Activated T-helper 2 cell treated with anti-CD3 and anti-CD28 coated beads, Interferon-gamma antibody, Interleukin-2, Interleukin-4, amounts not matched to agents 10 μg/mL and 5 μg/mL and 100 μg/mL, durations not matched to agents 14 hours and 24 hours and 36 hours (primary cell): ENCODE measurements around the gene UNKL. TPM values are rescaled to one million over a fixed set of nuclear protein-coding genes. Genes with fewer than 3 reads are reported as not detected.

Experiments
- DNase-seq: peaks from one replicate; pipeline ENCODE4 v3.0.0; 2021; ENCODE audit warnings: low spot score
- H3K27ac Mint-ChIP-seq: one replicate; pipeline ENCODE4 v1.8.0; 2021; ENCODE audit warnings: mixed read lengths
- H3K27me3 Mint-ChIP-seq: one replicate; pipeline ENCODE4 v1.8.0; 2021; ENCODE audit warnings: low read depth, mixed read lengths
- H3K36me3 Mint-ChIP-seq: one replicate; pipeline ENCODE4 v1.8.0; 2021; ENCODE audit warnings: low read depth, mixed read lengths
- H3K4me1 Mint-ChIP-seq: one replicate; pipeline ENCODE4 v1.8.0; 2021; ENCODE audit warnings: low read depth, mixed read lengths
- H3K4me3 Mint-ChIP-seq: one replicate; pipeline ENCODE4 v1.8.0; 2021; ENCODE audit warnings: low read depth, mild to moderate bottlenecking, moderate library complexity, mixed read lengths
- H3K9me3 Mint-ChIP-seq: one replicate; pipeline ENCODE4 v1.8.0; 2021; ENCODE audit warnings: mixed read lengths
- intact Hi-C: fragments of 100-400 bp; cut with micrococcal nuclease; formaldehyde crosslinking; loops from one replicate; pipeline ENCODE4 v1.15.1; 2023
- total RNA-seq: library from RNA; stranded (reverse); gene quantifications from 2 replicates; pipeline ENCODE4 v1.2.3, GENCODE V29; 2022

UNKL gene
- total RNA-seq, 1 donor from 2014 or later, result 44.6 TPM

DNA sequence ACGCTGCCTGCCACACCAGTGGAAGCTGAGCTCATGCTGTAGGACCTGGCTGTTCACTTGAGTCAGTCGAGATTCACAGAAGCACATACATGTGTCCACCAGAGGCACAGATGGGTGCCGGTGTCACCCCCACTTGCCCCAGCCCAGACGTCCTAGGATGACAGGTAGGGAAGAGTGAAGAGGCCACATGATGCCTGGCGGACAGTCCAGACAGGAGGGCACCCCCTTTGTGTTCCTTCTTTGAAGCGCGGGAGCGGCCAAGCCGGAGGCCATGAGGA lies 96.3 kb downstream of the UNKL start:
- intact Hi-C loops, result no loop called here
- Mint-ChIP-seq H3K27me3 (no peaks in the 10 kb centered on the region), H3K9me3 (no peaks in the 10 kb centered on the region), H3K4me3 (no peak overlapping the region), H3K36me3 (peaks cover 73% of the 10 kb centered on the region), H3K4me1 (no peaks in the 10 kb centered on the region), H3K27ac (no peak overlapping the region)
- no peak for DNase-seq

DNA sequence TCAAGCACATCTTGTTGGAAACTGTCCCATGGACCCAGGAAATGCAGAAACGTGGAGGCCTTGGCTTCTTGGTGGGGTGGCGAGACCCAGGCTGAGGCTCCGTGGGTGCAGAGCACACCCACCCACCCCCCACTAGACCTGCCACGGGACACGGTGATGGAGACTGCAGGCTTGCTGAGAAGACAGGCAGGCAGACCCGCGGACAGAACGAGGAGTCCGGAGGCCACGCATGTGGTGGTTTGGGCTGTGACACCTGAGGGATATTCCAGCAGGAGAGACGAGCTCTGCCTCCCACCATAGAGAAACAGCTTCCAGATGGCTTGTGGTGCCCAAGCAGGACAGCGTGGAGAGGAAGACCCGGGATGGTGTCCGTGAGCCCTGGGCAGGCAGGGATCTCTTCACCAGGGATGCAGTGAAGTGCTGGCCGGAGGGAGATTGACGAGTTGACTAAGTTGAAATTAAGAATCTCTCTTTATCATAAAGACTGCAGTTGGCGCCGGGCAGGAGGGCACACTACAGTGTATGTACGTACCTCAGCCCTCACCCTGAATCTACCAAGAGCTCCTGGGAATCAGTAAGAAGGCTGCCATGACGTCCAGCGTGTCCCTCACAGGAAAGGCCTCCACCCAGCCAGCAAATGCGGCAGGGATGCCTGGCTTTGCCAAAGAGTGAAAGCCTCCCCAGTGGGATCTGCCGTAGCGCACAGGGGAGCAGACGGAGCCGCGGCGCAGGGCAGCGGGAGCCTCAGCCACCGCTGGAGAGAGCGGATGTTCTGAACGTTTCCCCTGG lies 96.8 kb downstream of the UNKL start:
- Mint-ChIP-seq H3K4me1 (no peaks in the 10 kb centered on the region), H3K4me3 (no peak overlapping the region), H3K27me3 (no peaks in the 10 kb centered on the region), H3K27ac (no peak overlapping the region), H3K36me3 (peaks cover 77% of the 10 kb centered on the region), H3K9me3 (no peaks in the 10 kb centered on the region)
- DNase-seq, result no peak
- intact Hi-C loops, result no loop called here

GRCh38 chr16:1316033-1316405 lies 98.5 kb downstream of the UNKL start:
- H3K36me3 Mint-ChIP-seq, result peaks cover 83% of the 10 kb centered on the region

DNA sequence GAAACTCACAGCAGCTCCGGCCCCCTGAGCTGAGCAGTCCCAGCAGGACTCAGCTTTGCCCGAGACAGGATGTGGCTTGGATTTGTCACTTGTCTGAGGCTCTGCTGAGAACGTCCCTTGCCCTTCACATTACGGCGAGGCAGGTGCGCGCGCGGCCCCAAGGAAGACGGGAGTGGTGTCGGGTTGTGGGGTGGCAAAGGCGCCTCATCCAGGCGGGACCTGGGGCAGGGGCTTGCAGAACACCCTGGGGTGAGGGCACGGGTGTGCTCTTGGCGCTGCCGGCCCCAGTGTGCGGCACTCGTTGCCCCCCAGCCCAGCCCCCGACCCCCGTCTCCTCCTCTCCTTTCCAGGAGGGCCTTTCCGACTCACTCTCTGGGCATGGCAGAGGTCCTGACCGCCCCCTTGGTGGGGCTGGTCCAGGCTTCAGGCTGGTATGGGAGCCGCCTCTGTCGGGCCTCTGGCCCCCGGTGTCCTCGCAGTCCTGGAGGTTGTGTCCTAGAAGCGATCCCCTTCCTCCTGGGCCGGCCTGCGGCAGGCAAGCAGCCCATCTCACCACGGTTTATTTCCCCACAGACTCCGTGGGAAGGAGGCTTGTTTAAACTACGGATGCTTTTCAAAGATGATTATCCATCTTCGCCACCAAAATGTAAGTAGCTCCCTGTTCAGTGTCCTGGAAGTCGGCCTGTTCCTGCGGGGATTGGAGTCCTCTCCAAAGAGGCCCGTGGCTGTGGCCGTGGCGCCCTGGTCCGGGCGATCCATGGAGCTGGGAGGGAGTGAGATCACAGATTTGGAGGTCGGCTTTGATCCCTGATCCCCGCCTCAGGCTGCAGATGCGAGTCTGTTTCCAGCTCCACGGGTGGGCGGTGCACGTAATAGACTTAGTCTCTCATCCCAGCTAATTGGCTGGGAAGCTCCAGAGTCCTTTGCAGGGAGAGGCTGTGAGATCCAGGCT lies 99.1 kb downstream of the UNKL start:
- H3K27me3 Mint-ChIP-seq, result no peaks in the 10 kb centered on the region
- H3K9me3 Mint-ChIP-seq, result no peaks in the 10 kb centered on the region
- H3K4me3 Mint-ChIP-seq, result no peak overlapping the region
- DNase-seq, result no peak
- peaks cover 84% of the 10 kb centered on the region for H3K36me3 Mint-ChIP-seq
- no peak overlapping the region for H3K27ac Mint-ChIP-seq
- H3K4me1 Mint-ChIP-seq, result peaks cover 9% of the 10 kb centered on the region
- intact Hi-C loops, result no loop called here

More at GRCh38 chr16:1316033-1316405, 98.5 kb downstream of the UNKL start:
- no peaks in the 10 kb centered on the region for H3K9me3 Mint-ChIP-seq
- H3K27me3 Mint-ChIP-seq, result no peaks in the 10 kb centered on the region
- H3K27ac Mint-ChIP-seq, result no peak overlapping the region
- peaks cover 3% of the 10 kb centered on the region for H3K4me1 Mint-ChIP-seq
- no peak overlapping the region for H3K4me3 Mint-ChIP-seq
- no peak for DNase-seq
- intact Hi-C loops, result no loop called here

DNA sequence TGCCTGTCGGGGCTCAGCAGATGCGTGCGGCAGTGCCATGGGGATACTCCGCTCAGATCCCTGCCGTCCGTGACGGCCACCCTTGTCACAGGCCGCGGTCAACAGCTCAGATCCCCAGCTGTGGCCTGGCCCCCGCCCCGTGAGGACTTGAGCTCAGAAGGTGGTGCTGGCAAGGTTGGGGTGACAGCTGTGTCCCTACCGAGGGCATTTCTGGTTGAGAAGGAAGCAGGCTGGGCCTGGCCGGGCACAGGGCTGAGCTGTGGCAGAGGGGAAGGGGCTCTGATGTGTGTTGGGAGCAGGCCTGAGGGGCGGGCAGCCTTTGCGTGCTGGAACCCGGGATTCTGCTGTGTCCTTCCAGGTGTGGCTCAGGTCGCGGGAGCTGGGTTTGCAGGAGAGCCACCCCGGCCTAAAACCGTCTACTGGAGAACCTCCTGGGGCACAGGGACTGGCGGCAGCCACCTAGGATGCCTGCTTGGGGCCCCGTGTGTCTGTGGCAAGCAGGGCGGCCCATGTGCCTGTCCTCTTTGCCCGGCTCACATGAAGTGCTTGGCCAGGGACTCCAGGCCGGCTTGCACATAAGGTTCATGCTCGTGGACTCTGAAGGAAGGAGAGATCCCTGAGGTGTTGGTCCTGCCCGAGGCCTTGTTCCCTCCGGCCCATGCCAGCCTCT lies 100.0 kb downstream of the UNKL start:
- intact Hi-C loops, result no loop called here
- H3K4me1 Mint-ChIP-seq, result peaks cover 10% of the 10 kb centered on the region
- no peaks in the 10 kb centered on the region for H3K9me3 Mint-ChIP-seq
- no peaks in the 10 kb centered on the region for H3K27me3 Mint-ChIP-seq
- H3K27ac Mint-ChIP-seq, result no peak overlapping the region
- H3K36me3 Mint-ChIP-seq, result peaks cover 80% of the 10 kb centered on the region
- H3K4me3 Mint-ChIP-seq, result no peak overlapping the region
- DNase-seq, result no peak

- intact Hi-C loops, result no loop called here
- Mint-ChIP-seq H3K36me3 (peaks cover 74% of the 10 kb centered on the region), H3K4me3 (no peak overlapping the region), H3K9me3 (no peaks in the 10 kb centered on the region), H3K4me1 (peaks cover 10% of the 10 kb centered on the region), H3K27me3 (no peaks in the 10 kb centered on the region), H3K27ac (no peak overlapping the region)
- no peak for DNase-seq
Observed at GRCh38 chr16:1313721-1314369, 100.7 kb downstream of the UNKL start.

Other genes starting within 250 kb of the UNKL start
- not detected in 2 replicates for gene TPSG1, start 189.4 kb downstream of the UNKL start, total RNA-seq
- gene TPSB2, start 184.5 kb downstream of the UNKL start, total RNA-seq, result not detected in 2 replicates
- not detected in 2 replicates for gene TPSAB1, start 174.0 kb downstream of the UNKL start, total RNA-seq
- gene TPSD1, start 158.6 kb downstream of the UNKL start, total RNA-seq, result not detected in 2 replicates
- gene UBE2I, start 105.1 kb downstream of the UNKL start, total RNA-seq, result 264 and 265 TPM in 2 replicates
- gene BAIAP3, start 81.1 kb downstream of the UNKL start, total RNA-seq, result 0.21 and 0.32 TPM in 2 replicates
- gene TSR3, start 62.8 kb downstream of the UNKL start, total RNA-seq, result 64.1 and 72.9 TPM in 2 replicates
- gene GNPTG, start 62.8 kb downstream of the UNKL start, total RNA-seq, result 21.3 and 24.1 TPM in 2 replicates
- gene UQCC4, start 6.0 kb upstream of the UNKL start, total RNA-seq, result 17.8 and 21.3 TPM in 2 replicates
- not detected in 2 replicates for gene PERCC1, start 16.4 kb upstream of the UNKL start, total RNA-seq
- 0.80 and 1.2 TPM in 2 replicates for gene CCDC154, start 29.9 kb upstream of the UNKL start, total RNA-seq
- 52.2 and 54.3 TPM in 2 replicates for gene CLCN7, start 60.3 kb upstream of the UNKL start, total RNA-seq
- gene PTX4, start 74.2 kb upstream of the UNKL start, total RNA-seq, result not detected in 2 replicates
- 72.6 and 74.8 TPM in 2 replicates for gene TELO2, start 78.7 kb upstream of the UNKL start, total RNA-seq
- gene TMEM204, start 119.0 kb upstream of the UNKL start, total RNA-seq, result 17.2 and 17.8 TPM in 2 replicates
- gene IFT140, start 197.4 kb upstream of the UNKL start, total RNA-seq, result 8.4 and 10.7 TPM in 2 replicates
- 33.6 and 34.3 TPM in 2 replicates for gene CRAMP1, start 197.7 kb upstream of the UNKL start, total RNA-seq